Fibroblast of skin of right quadriceps (primary cell): ENCODE measurements around the gene ALDOC.

Experiments used
- DNase-seq: peaks from one replicate; pipeline ENCODE4 v3.0.0-alpha.2; 2013

The ALDOC gene

DNA sequence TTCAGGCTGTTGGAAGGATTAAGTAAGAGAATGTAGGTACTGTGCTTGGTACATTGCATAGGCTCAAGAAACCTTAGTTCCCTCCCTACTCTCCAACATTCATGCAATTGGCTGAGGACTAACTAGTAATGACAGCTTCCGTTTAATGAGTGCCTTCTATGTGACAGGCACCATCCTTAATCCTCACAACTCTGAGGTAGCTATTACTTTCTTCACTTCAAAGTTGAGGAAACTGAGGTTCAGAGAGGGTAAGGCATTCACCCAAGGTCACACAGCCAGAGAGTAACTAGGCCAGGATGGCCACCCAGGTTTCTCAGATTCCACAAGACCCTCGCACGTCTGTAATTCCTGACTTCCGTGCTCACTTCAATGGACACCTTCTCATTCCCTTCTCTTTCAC is 46.4 kb downstream of the ALDOC start:
- no peak for DNase-seq

DNA sequence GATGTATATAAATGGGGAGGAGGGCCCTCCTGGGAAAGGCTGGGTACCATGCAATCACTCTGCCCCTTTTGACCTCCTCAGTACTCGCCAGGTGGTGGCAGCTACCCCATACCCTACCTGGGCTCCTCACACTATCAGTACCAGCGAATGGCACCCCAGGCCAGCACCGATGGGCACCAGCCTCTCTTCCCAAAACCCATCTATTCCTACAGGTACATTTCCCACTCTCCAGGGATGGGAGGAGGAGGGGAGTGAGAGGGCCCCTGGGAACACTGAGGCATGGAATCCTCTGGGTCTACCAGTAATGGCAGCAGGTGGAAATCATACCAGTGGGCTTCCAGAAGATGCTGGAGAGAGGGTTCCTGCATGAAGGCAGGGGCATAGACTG is 47.7 kb downstream of the ALDOC start:
- no peak for DNase-seq

DNA sequence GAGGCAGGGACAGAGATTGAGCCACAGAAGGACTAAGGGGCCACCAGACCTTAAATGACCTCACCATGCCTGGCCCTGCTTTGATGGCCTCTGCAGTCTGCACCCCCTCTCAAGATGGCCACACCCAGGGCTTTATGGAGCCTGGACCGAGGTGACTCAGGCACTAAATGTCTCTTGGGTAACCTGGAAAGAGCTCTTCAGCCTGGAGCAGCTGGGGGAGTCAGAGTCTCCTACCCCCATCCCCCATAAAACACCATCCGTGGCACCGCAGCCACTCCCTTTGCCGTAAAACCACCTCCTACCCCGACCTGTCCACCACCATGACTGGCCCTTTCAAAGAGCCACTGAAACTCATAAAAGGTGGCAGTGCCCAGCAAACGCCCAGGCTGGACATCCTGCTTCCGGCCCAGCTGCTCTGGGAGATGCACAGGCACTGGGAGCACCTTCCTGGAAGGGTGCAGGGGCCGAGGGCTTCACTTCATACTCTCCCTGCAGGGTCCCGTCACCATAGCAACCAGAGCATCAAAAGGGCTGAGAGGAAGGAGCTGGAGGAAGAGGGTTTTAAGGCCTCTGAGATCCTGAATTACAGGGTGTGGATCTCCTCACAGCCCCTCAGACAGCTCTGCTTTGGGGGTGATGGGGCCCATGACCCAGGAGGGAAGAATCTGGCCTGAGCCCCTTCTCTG is 48.2 kb downstream of the ALDOC start:
- no peak for DNase-seq

DNA sequence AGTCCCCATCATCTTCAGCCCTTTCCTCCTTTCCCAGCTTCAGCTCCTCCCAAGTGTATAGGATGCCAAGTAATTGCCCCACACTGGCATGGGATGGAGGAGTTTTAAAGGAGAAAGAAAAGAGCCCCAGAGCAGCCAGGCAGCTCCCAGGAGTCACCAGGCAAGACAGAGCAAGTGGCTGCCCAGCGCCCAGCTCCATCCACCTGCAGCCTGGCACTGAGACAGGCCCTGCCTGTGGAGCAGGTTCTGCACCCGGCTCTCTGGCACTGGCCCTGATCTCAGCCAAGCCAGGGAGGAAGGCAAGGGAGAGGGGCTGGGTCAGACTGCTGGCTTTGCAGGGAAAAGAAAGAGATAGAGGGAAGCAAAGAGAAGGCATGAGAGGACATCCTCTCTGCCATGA is 48.8 kb downstream of the ALDOC start:
- DNase-seq: no peak

DNA sequence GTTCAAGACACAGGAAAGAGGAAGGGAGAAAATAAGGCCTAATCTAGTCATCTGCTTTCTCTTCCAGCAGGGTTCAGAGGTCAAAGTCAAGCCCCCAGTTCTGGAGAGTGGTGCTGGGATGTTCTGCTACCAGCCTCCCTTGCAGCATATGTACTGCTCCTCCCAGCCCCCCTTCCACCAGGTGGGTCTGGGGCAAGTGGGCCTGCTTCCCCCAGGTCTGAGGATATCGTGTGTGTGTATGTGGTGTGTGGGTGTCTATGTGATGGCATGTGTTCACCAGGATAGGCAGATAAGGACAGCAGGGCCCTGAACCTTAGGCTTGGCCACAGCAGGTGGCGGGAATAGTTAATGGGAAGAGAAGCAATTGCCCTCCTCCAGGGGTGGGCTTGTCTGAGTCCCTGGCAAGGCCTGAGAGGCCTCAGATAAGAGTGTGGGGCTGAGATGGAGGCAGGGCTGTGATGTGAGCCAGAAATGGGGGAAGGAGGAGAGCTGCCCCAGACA is 49.5 kb downstream of the ALDOC start:
- DNase-seq: no peak

DNA sequence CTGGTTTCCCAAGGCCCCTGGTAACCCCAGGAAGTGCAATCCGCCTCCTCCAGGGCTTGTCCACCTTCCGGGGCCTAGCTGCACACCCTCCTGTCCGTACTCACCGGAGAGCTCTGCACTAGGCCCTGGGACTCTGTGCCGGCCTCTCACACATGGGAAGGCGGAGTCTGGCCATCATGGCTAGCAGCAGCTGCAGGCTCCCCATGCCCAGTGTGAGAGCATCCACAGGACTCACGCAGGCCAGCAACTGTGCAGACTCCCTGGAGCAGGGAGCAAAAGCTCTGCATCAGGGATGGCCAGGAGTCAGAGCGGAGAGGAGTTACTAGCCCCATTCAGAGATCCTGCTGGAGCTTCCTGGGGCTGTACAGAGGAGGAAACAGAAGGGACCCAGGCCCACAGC is 50.3 kb downstream of the ALDOC start:
- no peak for DNase-seq

DNA sequence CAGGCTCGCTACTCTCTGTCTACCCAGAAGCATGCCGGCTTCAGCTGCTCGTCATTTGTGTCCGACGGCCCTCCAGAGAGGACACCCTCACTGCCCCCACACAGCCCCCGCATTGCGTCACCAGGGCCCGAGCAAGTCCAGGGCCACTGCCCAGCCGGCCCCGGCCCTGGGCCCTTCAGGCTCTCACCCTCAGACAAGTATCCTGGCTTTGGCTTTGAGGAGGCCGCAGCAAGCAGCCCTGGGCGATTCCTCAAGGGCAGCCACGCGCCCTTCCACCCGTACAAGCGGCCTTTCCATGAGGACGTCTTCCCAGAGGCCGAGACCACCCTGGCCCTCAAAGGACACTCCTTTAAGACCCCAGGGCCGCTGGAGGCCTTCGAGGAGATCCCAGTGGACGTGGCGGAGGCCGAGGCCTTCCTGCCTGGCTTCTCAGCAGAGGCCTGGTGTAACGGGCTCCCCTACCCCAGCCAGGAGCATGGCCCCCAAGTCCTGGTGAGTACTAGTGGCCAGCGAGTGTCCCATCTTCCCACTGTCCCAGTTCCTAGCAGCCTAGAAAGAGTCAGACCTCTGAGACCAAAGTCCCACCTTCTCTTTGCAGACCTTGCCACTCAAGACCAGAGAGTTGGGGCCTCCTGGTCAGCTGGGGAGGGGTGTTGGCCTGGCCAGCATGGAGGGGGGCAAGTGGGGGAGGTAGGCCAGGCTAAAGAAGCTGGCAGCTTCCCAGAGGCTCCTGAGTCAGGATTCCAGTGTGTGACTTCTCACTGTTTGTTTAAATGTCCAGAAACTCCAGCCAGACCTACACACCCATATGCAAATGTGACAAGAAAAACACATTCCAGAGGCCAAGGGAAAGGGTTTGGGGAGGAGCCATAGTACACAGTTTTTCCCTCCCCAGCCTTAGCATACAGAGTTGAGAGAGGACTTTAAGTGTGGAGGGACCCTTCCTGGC is 51.9 kb downstream of the ALDOC start:
- peak; percentile 40 for DNase-seq

DNA sequence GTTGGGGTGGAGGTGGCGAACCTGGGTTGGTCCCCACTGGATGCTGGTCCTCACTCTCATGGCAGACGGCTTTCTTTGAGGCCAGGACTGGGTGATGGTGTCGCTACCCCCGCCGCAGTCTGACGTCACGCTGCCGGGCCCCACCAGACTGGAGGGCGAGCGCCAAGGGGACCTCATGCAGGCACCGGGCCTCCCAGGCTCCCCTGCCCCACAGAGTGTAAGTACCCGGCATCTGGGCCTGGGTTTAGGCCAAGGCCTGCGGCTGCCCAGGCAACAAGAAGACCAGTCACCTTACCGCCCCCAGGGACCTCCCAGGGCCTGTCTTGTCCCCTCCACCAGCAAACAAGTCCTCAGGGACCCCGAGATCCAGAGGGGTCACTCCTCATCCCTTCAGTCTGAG is 52.8 kb downstream of the ALDOC start:
- DNase-seq: no peak

DNA sequence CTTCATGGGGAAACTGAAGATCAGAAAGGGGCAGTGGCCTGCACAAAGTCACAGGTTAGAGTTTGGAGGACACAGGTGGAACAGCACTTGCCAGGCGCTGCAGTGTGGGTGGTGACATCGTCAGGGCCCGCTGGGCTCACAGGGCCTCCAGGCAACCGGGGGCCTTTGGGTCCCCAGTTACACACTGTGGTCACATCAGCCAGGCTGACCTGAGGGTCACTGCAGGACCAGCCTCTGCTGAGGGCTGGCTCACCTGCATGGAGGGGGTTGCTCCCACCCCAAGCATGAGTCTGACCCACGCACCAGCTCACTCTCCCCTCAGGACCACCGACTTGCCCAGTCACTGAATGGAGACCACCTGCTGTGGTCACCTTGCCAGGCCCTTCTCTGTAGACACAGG is 53.5 kb downstream of the ALDOC start:
- DNase-seq: no peak
